Type B pancreatic cell (in vitro differentiated cells): ENCODE results near the gene XPO6. TPM values are rescaled to one million over a fixed set of nuclear protein-coding genes. Genes with fewer than 3 reads are reported as not detected.

Source experiments
- DNase-seq: peaks from one replicate; pipeline ENCODE4 v3.0.0; 2021; ENCODE audit warnings: mixed read lengths; ENCODE audit not compliant: unreplicated experiment; ENCODE audit errors: extremely low spot score
- H3K27ac Mint-ChIP-seq: 2 replicates; pipeline ENCODE4 v1.8.0; 2021; ENCODE audit warnings: mild to moderate bottlenecking, mixed read lengths
- H3K27me3 Mint-ChIP-seq: 2 replicates; pipeline ENCODE4 v1.8.0; 2021; ENCODE audit warnings: mixed read lengths
- H3K36me3 Mint-ChIP-seq: 2 replicates; pipeline ENCODE4 v1.8.0; 2021; ENCODE audit warnings: mixed read lengths
- H3K4me1 Mint-ChIP-seq: one replicate; pipeline ENCODE4 v1.8.0; 2021; ENCODE audit warnings: mixed read lengths; ENCODE audit not compliant: unreplicated experiment
- H3K4me3 Mint-ChIP-seq: 2 replicates; pipeline ENCODE4 v1.8.0; 2021; ENCODE audit warnings: mild to moderate bottlenecking, mixed read lengths
- H3K9me3 Mint-ChIP-seq: 2 replicates; pipeline ENCODE4 v1.8.0; 2021; ENCODE audit warnings: mixed read lengths
- long read RNA-seq: library from polyadenylated mRNA; unstranded; transcript quantifications from one replicate; pipeline ENCODE4 v2.0.0, GENCODE V29; 2020
- total RNA-seq: library from RNA; stranded (reverse); gene quantifications from 2 replicates; pipeline ENCODE4 v1.2.1, GENCODE V29; 2021; ENCODE audit warnings: low replicate concordance
- TF ChIP-seq, protein P1 (sequence below): fragments of 200-600 bp; sonication (generic); conservative IDR thresholded peaks from 2 replicates; pipeline ENCODE4 v1.5.0; 2021; ENCODE audit warnings: antibody characterized with exemption, mild to moderate bottlenecking

XPO6 gene
- 111 and 118 TPM in 2 replicates for total RNA-seq
- long read RNA-seq, full-length matches to known transcripts: 1 of 47 reads
- long read RNA-seq, partial matches to known transcripts: 40 of 47 reads
- long read RNA-seq, other reads (novel, unspliced or antisense): 6 of 47 reads

- H3K36me3 Mint-ChIP-seq: peaks cover 14% of the 10 kb centered on the region
- H3K9me3 Mint-ChIP-seq: peaks cover 4% of the 10 kb centered on the region
- no peaks in the 10 kb centered on the region for H3K27me3 Mint-ChIP-seq
- peak within 1 kb of the TSS; percentile 88 for H3K27ac Mint-ChIP-seq
- TF ChIP-seq, protein P1, sequence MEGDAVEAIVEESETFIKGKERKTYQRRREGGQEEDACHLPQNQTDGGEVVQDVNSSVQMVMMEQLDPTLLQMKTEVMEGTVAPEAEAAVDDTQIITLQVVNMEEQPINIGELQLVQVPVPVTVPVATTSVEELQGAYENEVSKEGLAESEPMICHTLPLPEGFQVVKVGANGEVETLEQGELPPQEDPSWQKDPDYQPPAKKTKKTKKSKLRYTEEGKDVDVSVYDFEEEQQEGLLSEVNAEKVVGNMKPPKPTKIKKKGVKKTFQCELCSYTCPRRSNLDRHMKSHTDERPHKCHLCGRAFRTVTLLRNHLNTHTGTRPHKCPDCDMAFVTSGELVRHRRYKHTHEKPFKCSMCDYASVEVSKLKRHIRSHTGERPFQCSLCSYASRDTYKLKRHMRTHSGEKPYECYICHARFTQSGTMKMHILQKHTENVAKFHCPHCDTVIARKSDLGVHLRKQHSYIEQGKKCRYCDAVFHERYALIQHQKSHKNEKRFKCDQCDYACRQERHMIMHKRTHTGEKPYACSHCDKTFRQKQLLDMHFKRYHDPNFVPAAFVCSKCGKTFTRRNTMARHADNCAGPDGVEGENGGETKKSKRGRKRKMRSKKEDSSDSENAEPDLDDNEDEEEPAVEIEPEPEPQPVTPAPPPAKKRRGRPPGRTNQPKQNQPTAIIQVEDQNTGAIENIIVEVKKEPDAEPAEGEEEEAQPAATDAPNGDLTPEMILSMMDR: no peak
- peaks cover 19% of the 10 kb centered on the region for H3K4me1 Mint-ChIP-seq
- peak; percentile 99 for DNase-seq
- peak within 1 kb of the TSS; percentile 98 for H3K4me3 Mint-ChIP-seq
Measured at GRCh38 chr16:28211758-28212531, at the start of gene XPO6. Gene XPO6, minus strand, starts transcription at chr16:28211965. Its CDS starts 597 bp downstream, at chr16:28211368.

GRCh38 chr16:28260193-28260592 lies 48.4 kb upstream of the XPO6 start:
- no peak overlapping the region for H3K27ac Mint-ChIP-seq
- H3K36me3 Mint-ChIP-seq: no peaks in the 10 kb centered on the region
- H3K4me1 Mint-ChIP-seq: peaks cover 4% of the 10 kb centered on the region
- TF ChIP-seq, protein P1: no peak
- DNase-seq: no peak
- H3K4me3 Mint-ChIP-seq: no peak overlapping the region
- no peaks in the 10 kb centered on the region for H3K9me3 Mint-ChIP-seq
- H3K27me3 Mint-ChIP-seq: peaks cover 24% of the 10 kb centered on the region

- no peaks in the 10 kb centered on the region for H3K9me3 Mint-ChIP-seq
- H3K4me1 Mint-ChIP-seq: peaks cover 4% of the 10 kb centered on the region
Measured at GRCh38 chr16:28259781-28260150, 48.0 kb upstream of the XPO6 start.

DNA sequence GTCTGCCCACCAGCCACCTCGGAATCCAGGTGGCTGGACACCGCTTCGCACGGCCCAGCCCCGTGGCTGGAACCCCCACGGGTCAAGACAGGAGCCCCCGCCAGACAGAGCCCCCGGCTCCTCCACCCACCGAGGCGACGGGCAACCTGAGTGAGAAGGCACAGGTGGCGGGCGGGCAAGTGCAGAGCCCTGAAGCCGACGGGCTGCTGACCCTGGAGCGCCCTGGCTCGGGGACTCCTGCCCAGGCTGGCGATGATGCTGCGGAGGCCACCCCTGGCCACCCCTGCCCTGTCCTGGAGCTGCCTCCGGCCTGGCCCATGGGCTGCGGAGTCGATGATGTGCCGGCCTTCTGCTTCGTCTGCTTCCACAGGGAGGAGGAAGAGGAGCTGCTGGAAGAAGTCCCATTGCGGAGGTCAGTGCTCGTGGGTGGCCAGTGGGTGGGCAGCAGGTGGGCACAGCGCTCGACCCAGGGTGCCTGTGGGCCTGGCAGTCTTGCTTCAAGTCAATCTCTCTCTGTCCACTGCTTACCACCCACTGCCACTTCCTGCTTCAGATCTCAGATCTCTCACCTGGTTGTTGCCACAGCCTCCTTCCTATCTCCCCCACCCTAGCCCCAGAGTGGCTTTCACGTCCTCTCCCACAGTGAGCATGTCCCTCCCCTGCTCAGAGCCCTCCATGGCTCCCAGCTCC lies 47.5 kb upstream of the XPO6 start:
- TF ChIP-seq, protein P1: no peak
- DNase-seq: no peak
- Mint-ChIP-seq H3K4me1 (peaks cover 4% of the 10 kb centered on the region), H3K9me3 (no peaks in the 10 kb centered on the region), H3K27me3 (peaks cover 24% of the 10 kb centered on the region), H3K36me3 (no peaks in the 10 kb centered on the region), H3K4me3 (no peak overlapping the region), H3K27ac (no peak overlapping the region)

More at GRCh38 chr16:28259781-28260150, 48.0 kb upstream of the XPO6 start:
- no peak overlapping the region for H3K27ac Mint-ChIP-seq
- H3K36me3 Mint-ChIP-seq: no peaks in the 10 kb centered on the region
- no peak overlapping the region for H3K4me3 Mint-ChIP-seq
- peaks cover 24% of the 10 kb centered on the region for H3K27me3 Mint-ChIP-seq
- no peak for DNase-seq
- TF ChIP-seq, protein P1: no peak

DNA sequence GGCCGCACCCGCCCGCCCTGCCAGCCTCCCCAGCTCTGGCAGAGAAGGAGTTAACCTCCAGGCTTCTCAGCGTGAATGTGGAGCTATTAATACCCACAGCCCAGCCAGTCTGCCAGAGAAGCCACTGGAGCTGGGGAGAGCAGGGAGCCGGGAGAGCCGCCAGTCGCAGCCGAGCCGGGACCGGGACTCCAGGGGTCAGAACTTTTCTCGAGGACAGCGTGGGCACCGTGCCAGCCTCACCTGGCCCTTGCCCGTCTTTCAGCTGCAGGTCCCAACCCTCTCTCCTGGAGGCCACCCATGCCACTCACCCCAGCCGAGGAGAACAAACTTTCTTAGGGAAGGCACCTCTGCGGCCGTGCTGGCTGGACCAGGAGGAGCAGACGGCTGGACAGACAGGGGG lies 46.8 kb upstream of the XPO6 start:
- no peak for DNase-seq
- no peak overlapping the region for H3K4me3 Mint-ChIP-seq
- H3K4me1 Mint-ChIP-seq: peaks cover 4% of the 10 kb centered on the region

More for the DNA sequence above, 46.8 kb upstream of the XPO6 start:
- H3K9me3 Mint-ChIP-seq: no peaks in the 10 kb centered on the region
- TF ChIP-seq, protein P1: no peak
- H3K27me3 Mint-ChIP-seq: peaks cover 24% of the 10 kb centered on the region
- H3K36me3 Mint-ChIP-seq: no peaks in the 10 kb centered on the region
- no peak overlapping the region for H3K27ac Mint-ChIP-seq
